Measurements from ENCODE around the gene DDX49.
"Not testable (repeated sequence)": the region's sequence is repeated elsewhere in the genome, so short reads cannot be mapped to it uniquely, and the experiment has no call there.

Gene DDX49

GRCh38 chr19:18945297-18945696, 25.8 kb downstream of the DDX49 start:
- no peak for DNase-seq

- no peak for DNase-seq
Observed at GRCh38 chr19:18946335-18946734, 26.8 kb downstream of the DDX49 start.

GRCh38 chr19:18946918-18947317, 27.4 kb downstream of the DDX49 start:
- DNase-seq, result no peak

- no peak for DNase-seq
Observed at GRCh38 chr19:18948075-18948975, 28.8 kb downstream of the DDX49 start.

- no peak for DNase-seq
Observed at GRCh38 chr19:18948976-18949356, 29.5 kb downstream of the DDX49 start.

GRCh38 chr19:18949858-18950257, 30.3 kb downstream of the DDX49 start:
- DNase-seq, result no peak

GRCh38 chr19:18951721-18952281, 32.3 kb downstream of the DDX49 start:
- no peak for DNase-seq

GRCh38 chr19:18952364-18953003, 33.0 kb downstream of the DDX49 start:
- not testable (repeated sequence) for DNase-seq

GRCh38 chr19:18954094-18954493, 34.6 kb downstream of the DDX49 start:
- DNase-seq, result no peak

- DNase-seq, result no peak
Observed at GRCh38 chr19:18955042-18955441, 35.5 kb downstream of the DDX49 start.

- DNase-seq, result no peak
Observed at GRCh38 chr19:18960370-18960769, 40.9 kb downstream of the DDX49 start.

- no peak for DNase-seq
Observed at GRCh38 chr19:18961767-18962620, 42.5 kb downstream of the DDX49 start.

GRCh38 chr19:18964121-18964520, 44.6 kb downstream of the DDX49 start:
- no peak for DNase-seq

- DNase-seq, result no peak
Observed at GRCh38 chr19:18966307-18966706, 46.8 kb downstream of the DDX49 start.

GRCh38 chr19:18967358-18968146, 48.0 kb downstream of the DDX49 start:
- peak; percentile 82 for DNase-seq

GRCh38 chr19:18969931-18970659, 50.6 kb downstream of the DDX49 start:
- DNase-seq, result no peak

GRCh38 chr19:18972301-18972811, 52.8 kb downstream of the DDX49 start:
- no peak for DNase-seq

- DNase-seq, result no peak
Observed at GRCh38 chr19:18972851-18973250, 53.3 kb downstream of the DDX49 start.

- no peak for DNase-seq
Observed at GRCh38 chr19:18975011-18975410, 55.5 kb downstream of the DDX49 start.

GRCh38 chr19:18975869-18976268, 56.4 kb downstream of the DDX49 start:
- peak; percentile 21 for DNase-seq
